ENCODE measurements around the gene CASP12.
"Not testable (repeated sequence)": the region's sequence is repeated elsewhere in the genome, so short reads cannot be mapped to it uniquely, and the experiment has no call there.

CASP12 gene

DNA sequence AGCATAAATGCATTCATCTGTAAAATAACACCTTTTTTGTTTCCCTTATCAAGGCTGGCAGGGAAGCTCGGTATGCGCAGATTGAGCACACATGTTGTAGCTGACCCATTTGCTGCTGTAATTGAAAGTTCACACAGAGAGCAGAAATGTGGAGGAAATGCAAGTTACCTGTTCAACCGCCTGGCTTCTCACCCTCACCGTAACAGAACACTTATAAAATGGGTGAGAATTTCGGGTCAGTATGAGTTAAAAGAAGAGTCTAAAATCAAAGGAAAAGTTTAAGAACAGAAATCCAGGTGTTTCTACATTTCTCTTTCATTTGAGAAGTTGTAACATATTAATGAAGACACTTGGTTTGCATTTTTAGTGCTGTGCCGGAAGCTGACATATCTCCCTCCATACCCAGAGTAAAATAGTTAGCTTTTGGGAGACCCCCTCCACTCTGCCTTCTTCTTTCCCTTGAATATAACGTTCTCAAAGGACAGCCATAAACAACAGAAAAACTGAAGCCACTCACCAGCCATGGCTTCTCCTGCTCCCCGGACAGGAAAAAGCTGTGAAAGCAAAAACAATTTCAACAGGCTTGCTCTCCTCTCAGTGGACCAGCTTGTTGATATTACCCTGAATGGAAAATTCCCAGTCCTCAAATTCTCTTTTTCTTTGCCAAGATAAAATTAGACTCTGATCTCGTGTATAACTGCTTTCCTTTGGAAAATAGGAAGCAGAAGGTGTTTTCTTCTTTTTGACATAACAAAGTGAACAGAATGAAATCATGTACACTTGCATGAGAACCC lies at the start of gene CASP12:
CASP12 (minus strand) TSS at position 570 of the 794 bp plus-strand sequence.
- no peak for DNase-seq (ENCODE audit: low read depth)

DNA sequence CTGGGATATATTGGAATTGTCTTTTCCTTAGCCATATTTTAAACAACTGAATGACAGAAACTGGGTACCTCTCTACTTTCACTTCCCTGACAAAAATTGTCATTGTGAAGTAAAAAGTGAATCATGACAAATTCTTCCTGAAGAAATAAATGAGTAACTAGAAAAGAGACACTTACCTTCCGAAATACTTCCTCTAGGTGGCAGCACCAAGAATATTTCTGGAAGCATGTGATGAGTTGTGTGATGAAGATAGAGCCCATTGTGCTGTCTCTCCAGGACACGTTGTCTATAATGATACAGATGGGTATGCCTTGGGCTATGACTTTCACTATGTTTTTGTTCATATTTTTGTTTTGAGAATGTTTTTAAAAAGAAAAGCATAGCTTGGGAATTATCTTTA lies 48.6 kb upstream of the CASP12 start:
- peak; percentile 22 for DNase-seq (ENCODE audit: low read depth)

DNA sequence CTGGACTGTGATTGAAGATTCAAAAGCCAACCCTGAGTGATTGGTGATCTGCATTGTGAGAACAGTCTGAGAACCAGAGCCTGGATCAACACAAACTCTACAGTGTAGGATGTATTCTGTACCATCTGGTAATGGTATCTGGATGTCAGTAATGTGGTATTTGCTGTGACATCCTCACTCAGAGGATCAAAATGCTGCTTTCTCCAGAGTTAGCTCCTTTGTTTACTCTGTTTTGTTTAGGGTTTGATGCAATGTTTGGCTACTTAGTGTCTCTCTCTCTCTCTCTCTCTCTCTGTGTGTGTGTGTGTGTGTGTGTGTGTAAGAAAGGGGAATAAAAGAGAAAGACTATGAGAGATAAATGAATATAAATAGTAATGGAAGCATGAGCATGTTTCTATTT lies 45.8 kb upstream of the CASP12 start:
- no peak for DNase-seq (ENCODE audit: low read depth)

DNA sequence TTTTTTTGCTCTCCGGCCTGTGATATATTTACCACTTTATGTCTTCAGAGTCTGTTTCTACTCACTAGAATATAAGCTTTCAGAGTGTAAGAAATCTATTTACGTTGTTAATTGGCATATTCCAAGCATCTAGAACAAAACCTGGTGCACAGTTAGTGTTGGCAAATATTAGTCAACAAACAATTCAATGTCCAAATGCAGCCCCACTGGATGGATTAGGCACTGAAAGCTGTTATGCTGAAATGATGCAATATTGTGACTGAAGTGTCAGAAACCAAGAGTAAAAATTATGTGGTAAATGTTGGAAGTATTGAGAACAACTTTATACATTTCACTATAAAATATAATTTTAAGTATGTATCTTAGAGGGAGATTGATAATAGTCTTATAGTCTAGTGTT lies 45.3 kb upstream of the CASP12 start:
- no peak for DNase-seq (ENCODE audit: low read depth)

DNA sequence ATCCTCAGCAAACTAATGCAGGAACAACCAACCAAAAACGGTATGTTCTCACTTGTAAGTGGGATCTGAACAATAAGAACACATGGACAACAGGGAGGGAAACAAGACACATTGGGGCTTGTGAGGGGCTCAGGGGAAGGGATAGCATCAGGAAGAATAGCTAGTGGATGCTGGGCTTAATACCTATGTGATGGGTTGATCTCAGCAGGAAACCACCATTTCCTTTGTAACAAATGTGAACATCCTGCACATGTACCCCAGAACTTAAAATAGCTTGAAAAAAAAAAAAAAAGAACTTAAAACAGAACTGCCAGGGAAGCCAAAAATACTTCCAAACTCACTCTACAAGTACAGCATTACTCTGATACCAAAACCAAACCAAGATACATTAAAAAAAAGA lies 36.3 kb upstream of the CASP12 start:
- DNase-seq (ENCODE audit: low read depth): no peak

DNA sequence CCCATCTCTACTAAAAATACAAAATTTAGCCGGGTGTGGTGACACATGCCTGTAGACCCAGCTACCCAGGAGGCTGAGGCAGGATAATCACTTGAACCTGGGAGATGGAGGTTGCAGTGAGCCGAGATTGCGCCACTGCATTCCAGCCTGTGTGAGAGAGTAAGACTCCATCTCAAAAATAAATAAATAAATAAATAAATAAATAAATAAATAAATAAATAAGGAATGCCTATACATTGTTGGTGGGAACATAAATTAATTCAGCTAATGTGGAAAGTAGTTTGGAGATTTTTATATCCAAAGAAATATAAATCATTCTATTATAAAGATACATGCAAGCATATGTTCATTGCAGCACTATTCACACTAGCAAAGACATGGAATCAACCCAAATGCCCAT lies 35.8 kb upstream of the CASP12 start:
- not testable (repeated sequence) for DNase-seq (ENCODE audit: low read depth)

DNA sequence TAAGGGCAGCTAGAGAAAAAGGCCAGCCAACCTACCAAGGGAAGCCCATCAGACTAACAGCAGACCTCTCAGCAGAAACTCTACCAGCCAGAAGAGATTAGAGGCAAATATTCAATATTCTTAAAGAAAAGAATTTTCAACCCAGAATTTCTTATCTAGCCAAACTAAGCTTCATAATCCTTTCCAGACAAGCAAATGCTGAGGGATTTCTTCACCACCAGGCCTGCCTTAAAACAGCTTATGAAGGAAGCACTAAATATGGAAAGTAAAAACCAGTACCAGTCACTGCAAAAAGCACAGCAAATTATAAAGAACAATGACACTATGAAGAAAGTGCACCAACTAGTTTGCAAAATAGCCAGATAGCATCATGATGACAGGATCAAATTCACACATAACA lies 30.6 kb upstream of the CASP12 start:
- DNase-seq (ENCODE audit: low read depth): no peak

DNA sequence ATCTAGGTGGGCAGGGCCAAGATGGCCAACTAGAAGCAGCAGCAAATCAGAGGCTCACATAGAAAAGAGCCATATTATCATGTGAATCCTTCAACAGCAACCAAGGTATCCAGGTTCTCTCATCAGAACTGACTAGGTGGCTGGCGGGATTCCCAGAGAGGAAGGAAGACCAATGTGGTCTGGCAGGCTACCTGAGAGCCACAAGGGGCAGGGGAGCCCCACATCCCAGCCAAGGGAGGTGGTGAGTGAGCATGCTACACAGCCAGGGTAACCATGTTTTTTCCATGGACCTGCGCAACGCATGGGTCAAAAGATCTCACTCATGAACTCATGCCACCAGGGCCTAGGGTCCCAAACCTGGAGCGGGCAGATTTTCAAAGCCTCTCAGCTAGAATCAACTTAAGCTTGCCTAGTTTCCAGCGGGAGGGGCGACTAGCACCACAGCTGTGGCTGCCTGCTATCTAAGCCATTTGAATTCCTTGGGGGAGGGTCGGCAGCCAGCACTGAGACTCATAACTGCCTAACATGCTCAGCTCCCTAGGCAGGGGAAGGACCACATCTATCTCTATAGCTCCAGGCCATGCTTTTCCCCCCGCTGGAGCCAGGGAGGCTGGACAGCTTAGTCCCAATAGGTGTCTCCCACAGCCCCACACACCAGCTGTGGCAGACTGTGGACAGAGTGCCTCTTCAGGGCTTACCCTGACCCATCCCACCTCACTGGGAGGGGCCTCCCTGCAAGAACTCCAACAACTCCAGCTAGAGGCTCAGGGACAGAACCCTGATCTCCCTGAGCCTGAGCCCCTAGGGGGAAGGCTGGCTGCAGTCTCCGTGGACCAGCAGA lies 28.7 kb upstream of the CASP12 start:
- DNase-seq (ENCODE audit: low read depth): no peak

DNA sequence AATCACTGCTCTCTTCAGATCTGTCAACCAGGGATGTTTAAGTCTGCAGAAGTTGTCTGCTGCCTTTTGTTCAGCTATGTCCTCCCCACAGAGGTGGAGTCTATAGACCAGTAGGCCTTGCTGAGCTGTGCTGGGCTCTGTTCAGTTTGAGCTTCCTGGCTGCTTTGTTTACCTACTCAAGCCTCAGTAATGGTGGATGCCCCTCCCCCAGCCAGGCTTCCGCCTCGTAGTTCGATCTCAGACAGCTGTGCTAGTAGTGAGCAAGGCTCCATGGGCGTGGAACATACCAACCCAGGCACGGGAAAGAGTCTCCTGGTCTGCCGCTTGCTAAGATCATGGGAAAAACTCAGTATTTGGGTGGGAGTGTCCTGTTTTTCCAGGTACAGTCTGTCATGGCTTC lies 27.6 kb upstream of the CASP12 start:
- no peak for DNase-seq (ENCODE audit: low read depth)

DNA sequence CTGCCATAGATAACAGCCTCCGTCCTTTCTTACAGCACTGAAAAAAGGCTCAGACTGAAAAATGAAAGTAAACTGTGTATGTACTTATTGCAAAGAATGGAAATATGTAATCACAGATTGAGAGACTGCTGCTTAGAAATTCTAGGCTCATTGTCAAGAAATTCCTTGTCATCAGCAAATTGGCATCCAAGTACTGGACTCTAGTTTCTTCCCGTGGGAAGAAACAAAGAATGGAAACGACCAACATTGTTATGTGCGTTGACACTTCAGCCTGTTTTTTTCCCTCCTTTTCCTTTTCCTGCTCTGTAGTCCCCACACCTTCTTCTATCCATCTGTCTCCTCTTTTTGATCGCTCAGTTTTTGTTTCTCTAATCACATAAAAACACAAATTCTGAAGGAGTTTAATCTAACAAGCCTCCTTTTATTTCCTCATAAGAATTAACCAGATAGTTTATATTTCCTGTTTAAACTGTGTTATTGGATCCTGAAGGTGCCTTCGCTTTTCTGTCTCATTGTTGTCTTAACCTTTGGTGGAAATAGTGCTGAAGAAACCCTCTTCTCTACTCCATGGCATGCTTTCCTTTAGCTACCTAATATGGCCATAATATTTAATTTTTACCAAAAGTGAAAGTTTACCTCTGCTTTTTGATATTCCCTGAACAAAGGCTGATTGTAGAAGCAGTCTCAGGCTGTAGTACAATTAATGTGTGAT lies 20.0 kb upstream of the CASP12 start:
- DNase-seq (ENCODE audit: low read depth): no peak

DNA sequence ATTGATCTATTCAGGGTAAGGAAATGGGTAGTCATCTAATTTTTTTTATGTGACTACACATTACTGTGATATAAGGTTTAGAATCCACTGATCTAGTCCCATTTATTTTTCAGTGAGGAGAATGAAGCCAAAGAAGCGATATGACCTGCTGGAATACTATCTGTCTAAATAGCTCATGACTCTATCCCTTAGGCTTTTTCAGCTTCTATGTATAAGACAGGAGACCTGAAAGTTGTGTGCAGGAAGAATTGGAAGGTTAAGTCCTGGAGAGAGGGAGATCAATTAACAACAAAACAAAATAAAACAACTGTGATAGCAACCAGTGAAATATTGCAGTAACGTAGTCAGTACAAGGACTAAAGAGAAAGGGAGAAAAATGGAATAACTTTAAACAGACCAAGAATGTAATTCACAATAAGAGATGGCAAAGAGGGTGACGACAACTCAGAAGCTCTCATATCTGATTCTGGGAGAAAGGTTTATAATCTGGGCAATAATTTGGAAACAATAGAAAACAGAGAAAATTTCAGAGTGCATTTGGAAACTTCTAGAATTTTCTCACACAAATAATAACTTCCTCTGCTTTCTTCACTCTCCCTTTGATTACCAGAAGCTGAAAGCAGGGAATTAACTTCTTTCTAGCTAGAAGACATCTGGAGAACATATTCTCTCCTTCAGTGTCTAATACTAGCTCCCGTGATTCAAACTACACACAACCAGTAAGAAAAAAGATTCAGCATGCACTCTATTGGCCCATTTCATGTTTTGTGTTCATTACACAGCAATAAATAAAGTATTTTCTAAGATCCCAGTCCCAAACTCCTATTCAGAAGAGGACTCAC lies 19.2 kb upstream of the CASP12 start:
- DNase-seq (ENCODE audit: low read depth): no peak

DNA sequence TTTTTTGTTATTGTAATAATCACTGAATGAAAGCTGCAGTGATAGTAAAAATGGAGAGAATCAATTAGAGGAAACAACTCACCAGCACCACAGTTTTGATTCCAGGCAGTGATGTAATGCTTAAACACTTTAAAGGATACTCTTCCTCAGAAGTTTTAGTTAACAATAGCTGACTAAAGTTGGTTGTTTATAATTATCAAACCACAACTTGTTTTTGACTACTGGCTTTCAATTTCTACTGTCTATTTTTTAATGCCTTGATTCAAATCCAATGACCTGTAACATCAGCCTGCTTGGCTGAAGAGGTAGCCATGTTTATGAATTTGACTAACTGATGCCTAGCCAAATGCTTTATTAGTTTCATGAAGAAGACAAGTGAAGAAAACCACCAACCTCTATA lies 18.2 kb upstream of the CASP12 start:
- DNase-seq (ENCODE audit: low read depth): no peak

DNA sequence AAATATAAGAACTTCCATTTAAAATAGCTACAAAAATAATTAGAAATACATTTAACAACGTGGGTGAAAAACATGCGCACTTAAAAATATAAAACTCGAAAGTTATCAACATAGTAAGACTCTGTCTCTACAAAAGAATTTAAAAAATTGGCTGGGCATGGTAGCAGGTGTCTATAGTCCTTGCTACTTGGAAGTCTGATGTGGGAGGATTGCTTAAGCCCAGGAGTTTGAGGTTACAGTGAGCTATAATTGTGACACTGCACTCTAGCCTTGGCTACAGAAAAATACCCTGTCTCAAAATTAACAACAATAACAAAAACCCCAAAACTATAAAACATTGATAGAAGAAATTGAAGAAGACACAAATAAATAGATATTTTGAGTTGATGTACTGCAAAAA lies 13.8 kb upstream of the CASP12 start:
- no peak for DNase-seq (ENCODE audit: low read depth)

DNA sequence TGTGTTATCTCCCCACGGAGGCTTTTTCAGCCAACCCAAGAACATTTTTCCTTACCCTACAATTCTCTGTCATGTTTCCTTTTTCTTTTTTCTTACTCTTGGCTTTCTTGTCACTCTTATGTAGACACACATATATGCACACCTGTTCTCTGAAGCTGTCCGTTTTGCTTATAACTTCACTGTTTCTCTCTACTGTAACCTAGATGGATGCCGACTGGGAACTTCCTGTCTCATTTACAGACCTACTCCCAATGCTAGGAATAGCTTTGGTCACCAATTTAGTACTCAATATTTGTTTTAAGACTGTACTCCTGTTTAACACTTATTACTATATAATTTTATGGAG lies 9.9 kb upstream of the CASP12 start:
- DNase-seq (ENCODE audit: low read depth): no peak

DNA sequence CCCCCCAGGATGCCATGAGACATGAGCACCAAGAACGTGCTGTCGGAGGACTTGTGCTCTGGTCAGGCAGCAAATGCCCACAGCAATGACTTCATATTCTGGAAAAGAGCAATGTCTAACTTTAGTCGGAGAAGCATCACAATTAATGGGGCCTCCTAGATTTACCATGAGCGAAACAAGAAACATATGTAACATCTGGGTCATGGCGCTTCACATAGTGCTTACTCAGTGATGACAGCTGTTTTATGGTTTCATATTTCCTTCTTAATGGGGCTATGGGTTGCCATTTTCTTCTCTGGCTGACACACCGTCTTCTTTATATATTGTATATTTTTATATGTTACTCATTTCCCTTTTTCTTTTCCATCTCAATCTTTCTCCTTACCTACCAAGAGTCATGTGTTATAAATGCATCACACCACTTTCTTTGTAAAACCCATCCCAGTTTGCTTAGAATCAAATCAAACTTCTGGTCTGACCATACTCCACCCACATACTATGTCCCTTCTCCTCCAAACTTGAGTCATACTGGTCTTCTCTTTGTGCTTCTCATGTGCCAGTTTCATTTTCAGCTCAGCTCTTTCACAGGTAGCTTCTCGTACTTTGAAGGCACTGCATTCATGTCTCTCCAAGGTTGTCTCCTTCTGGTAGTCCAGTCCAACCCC lies 9.4 kb upstream of the CASP12 start:
- no peak for DNase-seq (ENCODE audit: low read depth)

DNA sequence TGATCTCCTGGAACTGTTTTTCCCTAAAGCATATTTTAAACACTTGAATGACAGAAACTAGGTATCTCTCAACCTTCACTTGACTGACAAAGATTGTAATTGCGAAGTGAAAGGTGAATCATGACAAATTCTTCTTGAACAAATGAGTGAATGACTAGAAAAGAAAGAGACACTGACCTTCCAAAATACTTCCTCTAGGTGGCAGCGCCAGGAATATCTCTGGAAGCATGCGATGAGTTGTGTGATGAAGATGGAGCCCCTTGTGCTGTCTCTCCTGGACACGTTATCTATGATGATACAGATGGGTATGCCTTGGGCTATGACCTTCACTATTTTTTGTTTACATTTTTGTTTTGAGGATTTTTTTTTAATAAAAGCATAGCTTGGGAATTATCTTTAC lies 7.0 kb upstream of the CASP12 start:
- DNase-seq (ENCODE audit: low read depth): no peak

DNA sequence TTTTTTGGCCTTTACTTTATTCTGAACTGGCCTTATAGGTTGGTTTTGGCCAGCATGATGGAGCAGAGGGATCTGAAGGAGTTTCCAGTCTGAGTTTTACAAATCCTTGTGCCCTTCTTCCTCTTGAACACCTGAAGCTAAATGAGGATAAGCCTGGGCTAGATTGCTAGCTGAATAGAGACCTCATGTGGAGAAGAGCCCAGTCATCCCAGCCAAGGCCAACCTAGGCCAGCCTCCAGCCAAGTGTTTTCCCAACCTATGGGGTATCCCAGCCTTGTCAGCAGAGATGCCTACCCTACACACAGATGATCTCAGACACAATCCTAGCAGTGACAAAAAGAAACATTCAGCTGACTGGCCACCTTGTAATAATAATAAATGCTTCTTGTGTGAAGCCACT lies 966 bp upstream of the CASP12 start:
- DNase-seq (ENCODE audit: low read depth): no peak

DNA sequence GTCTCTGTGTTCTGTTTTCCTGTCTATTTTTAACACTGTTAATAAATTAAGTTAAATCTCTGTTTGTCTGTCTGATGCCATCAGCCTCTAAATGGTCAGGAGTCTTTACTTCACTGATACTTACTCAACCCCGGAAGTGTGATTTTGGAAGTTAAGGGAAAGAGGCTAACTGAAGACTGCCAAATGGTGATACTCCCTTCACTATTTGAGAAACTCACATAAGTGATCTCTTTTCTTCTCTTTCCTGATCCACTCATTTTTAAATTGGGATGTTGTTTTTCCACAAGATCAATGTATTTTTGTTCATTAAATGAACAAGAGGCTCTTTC lies 389 bp upstream of the CASP12 start:
- DNase-seq (ENCODE audit: low read depth): no peak

DNA sequence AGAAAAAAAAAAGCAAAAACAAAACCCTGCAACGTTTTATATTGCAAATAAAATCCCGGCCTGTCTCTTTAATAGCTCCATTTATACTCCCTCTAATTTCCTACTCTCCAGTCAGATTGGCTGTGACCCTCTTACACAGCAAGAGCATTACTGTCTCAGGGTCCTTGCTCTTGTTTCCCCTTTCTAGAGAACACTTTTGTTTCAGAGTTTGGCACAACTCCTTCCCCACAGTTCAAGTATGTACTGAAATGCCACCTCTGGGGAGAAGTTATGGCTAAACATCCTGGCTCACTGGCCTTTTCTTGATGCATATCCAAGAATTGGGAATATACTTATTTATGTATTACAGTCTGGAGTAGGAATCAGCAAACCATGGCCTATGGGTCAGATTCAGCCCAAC lies 2.6 kb downstream of the CASP12 start:
- no peak for DNase-seq (ENCODE audit: low read depth)

DNA sequence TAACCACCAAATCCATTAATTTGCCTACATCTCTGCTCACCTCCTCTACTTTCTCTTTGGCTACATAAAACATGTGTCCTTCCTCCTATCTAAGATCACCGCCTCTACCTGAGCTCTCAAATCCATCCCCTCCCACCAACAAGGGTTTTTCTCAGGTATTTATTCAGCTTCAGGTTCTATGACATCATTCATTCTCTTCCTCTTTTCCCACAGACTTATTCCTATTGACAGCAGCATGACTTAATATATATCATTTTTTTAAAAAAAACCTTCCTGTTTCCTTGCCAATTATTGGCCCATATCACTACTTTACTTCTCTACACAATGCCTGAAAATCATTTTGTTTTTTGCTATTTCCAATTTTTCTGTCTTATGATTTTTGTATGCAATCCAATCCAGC lies 4.4 kb downstream of the CASP12 start:
- no peak for DNase-seq (ENCODE audit: low read depth)

DNA sequence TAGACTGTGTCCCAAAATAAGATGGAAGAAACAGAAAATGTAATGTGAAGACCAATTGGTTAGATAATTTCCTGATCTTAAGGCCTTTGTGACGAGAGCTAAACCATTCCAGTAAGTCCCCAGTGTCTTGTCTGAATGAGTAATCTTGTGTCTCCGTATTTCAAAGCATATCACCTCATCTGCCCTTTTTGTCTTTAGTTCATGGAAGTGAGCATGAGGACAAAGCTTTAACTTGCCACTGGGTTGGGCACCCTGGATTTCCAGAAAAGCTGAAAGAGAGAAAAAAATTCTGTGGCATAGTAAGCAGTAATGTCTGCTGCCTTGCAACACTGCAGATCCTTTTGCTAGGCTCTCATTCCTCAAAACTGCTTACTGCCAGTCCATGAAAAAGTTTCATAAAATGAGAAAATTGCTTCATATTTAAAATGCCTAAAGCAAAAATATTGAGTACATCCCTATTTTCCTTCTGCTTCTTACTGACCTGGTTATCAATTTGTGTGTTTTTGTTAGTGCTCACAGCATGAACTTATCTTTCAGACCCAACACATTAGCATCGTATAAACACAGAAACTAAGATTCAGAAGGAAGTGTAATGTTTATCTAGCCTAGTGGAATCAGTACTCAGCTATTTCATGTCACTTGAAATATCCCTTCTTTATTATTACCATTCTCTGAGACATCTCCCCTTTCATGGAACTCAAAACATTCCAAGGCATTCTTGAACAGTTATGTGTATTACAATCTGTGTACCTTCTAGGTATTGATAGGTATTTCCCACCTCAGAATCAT lies 5.3 kb downstream of the CASP12 start:
- DNase-seq (ENCODE audit: low read depth): no peak

All from stimulated activated CD4-positive, alpha-beta T cell treated with anti-CD3 and anti-CD28 coated beads, Interleukin-2, amount 100 ng/mL, for 4 hours (primary cell).